ENCODE measurements around the gene FAM107B.

The FAM107B gene

GRCh38 chr10:14574291-14574690 lies 200.4 kb downstream of the FAM107B start:
- H3K4me3 ChIP-seq (ENCODE audit: low read length) = no peak overlapping the region
- no peak for TF ChIP-seq CTCF (IDR thresholded peaks at IDR 0.05; ENCODE audit: insufficient read depth, low read depth, low read length, missing control alignments)
- DNase-seq (ENCODE audit: low read depth) = no peak

- TF ChIP-seq CTCF (IDR thresholded peaks at IDR 0.05; ENCODE audit: insufficient read depth, low read depth, low read length, missing control alignments) = no peak
- DNase-seq (ENCODE audit: low read depth) = peak; percentile 83
- no peak overlapping the region for H3K4me3 ChIP-seq (ENCODE audit: low read length)
Observed at GRCh38 chr10:14573666-14574261, 200.9 kb downstream of the FAM107B start.

DNA sequence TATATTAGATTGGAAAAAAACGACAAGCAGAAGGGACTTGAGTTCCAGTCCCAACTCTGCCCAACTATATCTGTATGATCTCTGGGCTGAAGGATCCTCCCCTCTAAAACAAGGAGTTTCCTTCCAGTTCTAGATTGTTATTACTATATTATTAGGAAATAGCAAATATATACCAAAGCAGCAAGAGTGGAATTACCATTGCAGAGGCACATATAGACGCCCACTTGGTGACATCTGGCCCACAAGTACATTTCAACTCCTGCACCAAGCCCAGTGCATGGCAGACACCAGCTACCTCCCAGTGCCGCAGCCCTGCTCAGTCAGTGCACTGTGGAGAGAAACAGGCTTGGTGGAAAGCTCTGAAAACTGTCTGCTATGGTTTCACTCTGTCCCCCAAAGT lies 201.9 kb downstream of the FAM107B start:
- no peak for TF ChIP-seq CTCF (IDR thresholded peaks at IDR 0.05; ENCODE audit: insufficient read depth, low read depth, low read length, missing control alignments)
- no peak overlapping the region for H3K4me3 ChIP-seq (ENCODE audit: low read length)
- DNase-seq (ENCODE audit: low read depth) = no peak

DNA sequence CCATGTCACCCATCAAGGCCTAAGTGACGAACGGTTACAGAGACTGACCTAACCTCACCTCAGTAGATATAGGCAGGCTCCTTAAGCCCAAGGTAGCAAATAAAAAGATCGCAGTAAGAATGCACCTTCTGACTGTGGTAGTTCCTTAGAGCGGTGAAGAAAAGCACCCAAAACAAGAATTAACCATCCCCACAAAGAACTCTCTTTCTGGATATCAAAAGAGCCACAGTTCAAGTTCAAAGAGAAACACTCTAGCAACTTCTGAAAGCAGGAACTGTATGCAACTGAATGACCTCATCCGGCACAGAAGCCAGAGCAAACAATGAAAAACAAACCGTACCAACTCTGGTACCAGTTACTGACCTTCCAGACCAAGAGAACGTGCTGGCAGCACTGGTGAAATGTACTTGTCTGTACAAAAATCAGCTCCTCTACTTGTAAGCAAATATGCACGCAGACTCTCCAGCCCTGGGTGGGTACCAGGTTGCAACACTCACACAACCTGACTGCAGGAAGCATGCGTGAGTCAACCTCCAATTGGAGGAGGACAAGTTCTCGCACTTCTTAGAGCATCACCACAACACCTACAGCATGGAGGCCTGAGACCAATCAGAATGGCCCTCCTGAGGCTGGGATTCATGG lies 202.7 kb downstream of the FAM107B start:
- no peak overlapping the region for H3K4me3 ChIP-seq (ENCODE audit: low read length)
- peak; percentile 96 for DNase-seq (ENCODE audit: low read depth)

GRCh38 chr10:14570800-14571199 lies 203.9 kb downstream of the FAM107B start:
- TF ChIP-seq CTCF (IDR thresholded peaks at IDR 0.05; ENCODE audit: insufficient read depth, low read depth, low read length, missing control alignments) = no peak
- H3K4me3 ChIP-seq (ENCODE audit: low read length) = no peak overlapping the region
- DNase-seq (ENCODE audit: low read depth) = no peak

More for the DNA sequence above, 202.7 kb downstream of the FAM107B start:
- TF ChIP-seq CTCF (IDR thresholded peaks at IDR 0.05; ENCODE audit: insufficient read depth, low read depth, low read length, missing control alignments) = no peak

GRCh38 chr10:14569274-14570060 lies 205.2 kb downstream of the FAM107B start:
- H3K4me3 ChIP-seq (ENCODE audit: low read length) = no peak overlapping the region
- no peak for DNase-seq (ENCODE audit: low read depth)
- TF ChIP-seq CTCF (IDR thresholded peaks at IDR 0.05; ENCODE audit: insufficient read depth, low read depth, low read length, missing control alignments) = no peak

Data from epithelial cell of esophagus (primary cell).